GM12801 (cell line): ENCODE results near the gene BGN.

Experiments used
- CTCF ChIP-seq: IDR thresholded peaks from one replicate; pipeline ENCODE4 v1.5.1; 2011; ENCODE audit warnings: control low read depth; ENCODE audit not compliant: insufficient read length; ENCODE audit errors: extremely low read depth

The BGN gene

GRCh38 chrX:153516073-153516472 is 21.3 kb downstream of the BGN start:
- TF ChIP-seq CTCF: no peak

GRCh38 chrX:153517423-153517822 is 22.6 kb downstream of the BGN start, which contains the start of gene ATP2B3:
TSS of gene ATP2B3 (plus strand) at chrX:153517642. CDS start at chrX:153536248, 18,606 bp downstream.
- TF ChIP-seq CTCF: no peak

GRCh38 chrX:153517946-153518834 is 23.4 kb downstream of the BGN start:
- TF ChIP-seq CTCF: no peak

GRCh38 chrX:153519569-153520286 is 24.9 kb downstream of the BGN start:
- TF ChIP-seq CTCF: no peak

GRCh38 chrX:153520287-153520917 is 25.6 kb downstream of the BGN start:
- no peak for TF ChIP-seq CTCF

- no peak for TF ChIP-seq CTCF
Observed at GRCh38 chrX:153521034-153521433, 26.3 kb downstream of the BGN start.

- no peak for TF ChIP-seq CTCF
Observed at GRCh38 chrX:153522259-153522658, 27.5 kb downstream of the BGN start.
